Measurements from ENCODE around the gene SIRPA. TPM values are rescaled to one million over a fixed set of nuclear protein-coding genes. Genes with fewer than 3 reads are reported as not detected.

Gene SIRPA
- total and polyA plus RNA-seq, 2 of the 4 experiments (the other 2 are of a cell fraction): 9.9 to 40.2 TPM

DNA sequence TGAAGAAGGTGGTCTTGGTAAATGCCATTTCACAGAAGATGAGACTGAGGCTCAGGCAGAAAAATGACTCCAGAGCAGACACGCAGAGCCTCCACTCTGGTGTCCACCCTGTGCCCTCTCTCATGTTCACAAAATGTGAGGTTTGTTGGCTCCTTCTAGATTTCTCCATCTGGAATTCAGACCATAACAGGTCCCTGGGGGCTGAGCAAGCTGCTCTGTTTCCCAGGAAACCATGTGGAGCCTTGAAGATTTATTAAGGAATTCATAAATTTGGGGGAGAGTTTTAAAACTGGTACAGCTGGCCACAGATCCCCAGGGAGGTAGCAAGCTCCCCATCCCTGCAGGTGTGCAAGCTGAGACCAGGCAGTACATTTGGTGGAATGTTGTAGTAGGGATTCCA, 38.8 kb upstream of the SIRPA start:
- no peak for DNase-seq
- Histone ChIP-seq H3K27me3 (ENCODE audit: control insufficient read depth, insufficient read depth, low read length) (peaks cover 18% of the 10 kb centered on the region), H2BK20ac (ENCODE audit: low read depth, low read length) (no peak overlapping the region), H3K56ac (ENCODE audit: extremely low read depth, insufficient read depth, low read length) (no peak overlapping the region), H3K4me2 (ENCODE audit: low read depth, low read length) (no peak overlapping the region), H3K18ac (ENCODE audit: low read depth, low read length) (no peak overlapping the region), H2BK120ac (ENCODE audit: low read depth, low read length) (no peak overlapping the region), H3K36me3 (ENCODE audit: control insufficient read depth, insufficient read depth, low read length) (no peaks in the 10 kb centered on the region), H4K91ac (ENCODE audit: insufficient read depth, low read depth, low read length) (no peak overlapping the region), H3K4me1 (ENCODE audit: control insufficient read depth, insufficient read depth, low read length) (peaks cover 8% of the 10 kb centered on the region), H3K4ac (ENCODE audit: low read depth, low read length) (no peak overlapping the region), H2AK5ac (ENCODE audit: low read depth, low read length) (no peak overlapping the region), H2BK15ac (ENCODE audit: low read depth, low read length) (no peak overlapping the region), H2BK5ac (ENCODE audit: low read depth, low read length, poor library complexity, severe bottlenecking) (no peak overlapping the region), H4K5ac (ENCODE audit: low read depth, low read length) (no peak overlapping the region), H4K8ac (ENCODE audit: low read depth in 2 of 2, low read length in 2 of 2) (no peak overlapping the region), H3K27ac (ENCODE audit: insufficient read depth, low read length) (no peak overlapping the region), H2AK9ac (replicated peaks; ENCODE audit: low read depth, low read length, poor library complexity) (no peak overlapping the region), H3K23ac (ENCODE audit: low read depth, low read length) (no peak overlapping the region), H3K4me3 (ENCODE audit: insufficient read depth, low read depth, low read length) (no peak overlapping the region), H3K79me1 (ENCODE audit: low read depth in 1 of 2, low read length in 2 of 2) (no peaks in the 10 kb centered on the region), H3K9ac (ENCODE audit: low read depth, low read length) (no peak overlapping the region), H3K9me3 (ENCODE audit: control insufficient read depth, insufficient read depth, low read length) (peaks cover 3% of the 10 kb centered on the region; the same call in 1 of the 2 replicates), H4K20me1 (ENCODE audit: insufficient read depth, low read length) (no peaks in the 10 kb centered on the region), H3K9me1 (ENCODE audit: insufficient read depth, low read length) (0 out of 2 replicates have a peak, but pooled peaks cover 3% of the 10 kb centered on the region), H2AFZ (replicated peaks; ENCODE audit: low read length, poor library complexity) (no peak overlapping the region), H3K14ac (replicated peaks; ENCODE audit: low read depth, low read length) (no peak overlapping the region)
- in situ Hi-C loops (cut with MboI; ENCODE audit: low sequenced_read_pairs): no loop called here
- ATAC-seq (ENCODE audit: low read depth): no peak
- intact Hi-C loops (cut with micrococcal nuclease): no loop called here
- CTCF ChIA-PET: no interaction called here
- POLR2A ChIA-PET (ENCODE audit: unreplicated experiment): no interaction called here
- dilution Hi-C loops (cut with HindIII; ENCODE audit: low sequenced_read_pairs, unreplicated experiment): no loop called here
- TF ChIP-seq FOS (IDR thresholded peaks at IDR 0.05; ENCODE audit: low read depth, low read length): no peak
- no peak for TF ChIP-seq POLR2A (IDR thresholded peaks at IDR 0.05; ENCODE audit: low read depth, low read length)
- no peak for TF ChIP-seq MXI1 (IDR thresholded peaks at IDR 0.05; ENCODE audit: borderline replicate concordance, low read depth, low read length)
- TF ChIP-seq CTCF (conservative IDR thresholded peaks at IDR 0.05; ENCODE audit: low read depth, low read length): no peak
- no peak for TF ChIP-seq ELK1 (IDR thresholded peaks at IDR 0.05; ENCODE audit: borderline replicate concordance, low read depth, low read length)
- TF ChIP-seq NFE2L2 (IDR thresholded peaks at IDR 0.05; ENCODE audit: low read depth, low read length): no peak
- TF ChIP-seq RAD21 (IDR thresholded peaks at IDR 0.05; ENCODE audit: low read length): no peak
- no peak for TF ChIP-seq RFX5 (IDR thresholded peaks at IDR 0.05; ENCODE audit: low read depth, low read length)
- TF ChIP-seq BHLHE40 (IDR thresholded peaks at IDR 0.05; ENCODE audit: low read depth, low read length): no peak
- TF ChIP-seq MAZ (IDR thresholded peaks at IDR 0.05; ENCODE audit: borderline replicate concordance, low read depth, low read length): no peak
- TF ChIP-seq CHD1 (IDR thresholded peaks at IDR 0.05; ENCODE audit: low read depth, low read length): no peak
- BruUV-seq (replicated peaks): no TSS peak
- WGBS, 2 experiments (ENCODE audit: extremely low coverage in 2 of 2, insufficient read length in 1 of 2): no CpG with 5 or more reads among the region's 1 CpG
